Type B pancreatic cell (in vitro differentiated cells): ENCODE results near the gene ZNF592. TPM values are rescaled to one million over a fixed set of nuclear protein-coding genes. Genes with fewer than 3 reads are reported as not detected.

Experiments used
- DNase-seq: peaks from one replicate; pipeline ENCODE4 v3.0.0; 2021; ENCODE audit warnings: mixed read lengths; ENCODE audit not compliant: unreplicated experiment; ENCODE audit errors: extremely low spot score
- H3K27ac Mint-ChIP-seq: 2 replicates; pipeline ENCODE4 v1.8.0; 2021; ENCODE audit warnings: mild to moderate bottlenecking, mixed read lengths
- H3K27me3 Mint-ChIP-seq: 2 replicates; pipeline ENCODE4 v1.8.0; 2021; ENCODE audit warnings: mixed read lengths
- H3K36me3 Mint-ChIP-seq: 2 replicates; pipeline ENCODE4 v1.8.0; 2021; ENCODE audit warnings: mixed read lengths
- H3K4me1 Mint-ChIP-seq: one replicate; pipeline ENCODE4 v1.8.0; 2021; ENCODE audit warnings: mixed read lengths; ENCODE audit not compliant: unreplicated experiment
- H3K4me3 Mint-ChIP-seq: 2 replicates; pipeline ENCODE4 v1.8.0; 2021; ENCODE audit warnings: mild to moderate bottlenecking, mixed read lengths
- H3K9me3 Mint-ChIP-seq: 2 replicates; pipeline ENCODE4 v1.8.0; 2021; ENCODE audit warnings: mixed read lengths
- total RNA-seq: library from RNA; stranded (reverse); gene quantifications from 2 replicates; pipeline ENCODE4 v1.2.1, GENCODE V29; 2021; ENCODE audit warnings: low replicate concordance
- TF ChIP-seq, protein P1 (sequence below): fragments of 200-600 bp; sonication (generic); conservative IDR thresholded peaks from 2 replicates; pipeline ENCODE4 v1.5.0; 2021; ENCODE audit warnings: antibody characterized with exemption, mild to moderate bottlenecking

ZNF592 gene
- total RNA-seq, 1 donor from 2014 or later: 26.8 TPM

DNA sequence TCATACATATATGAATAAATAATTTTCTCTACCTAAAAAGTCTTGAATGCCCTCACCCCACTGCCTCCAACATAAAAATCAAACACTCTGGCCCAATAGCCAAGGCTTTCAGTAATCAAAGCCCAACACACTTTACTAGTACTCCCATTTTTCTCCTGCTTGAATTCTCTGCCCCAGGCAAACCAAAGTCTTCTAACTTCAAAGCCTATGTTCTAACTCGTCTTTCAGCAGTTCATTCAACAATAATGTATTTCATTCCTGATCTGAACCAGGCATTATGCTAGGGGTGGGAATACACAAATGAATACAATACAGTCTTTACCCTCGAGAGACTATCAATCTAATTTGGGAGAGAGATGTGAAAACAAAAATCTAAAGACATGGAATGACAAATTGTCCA is 11.4 kb upstream of the ZNF592 start:
- Mint-ChIP-seq H3K27ac (peak overlapping the region; percentile 84), H3K4me1 (peaks cover 23% of the 10 kb centered on the region), H3K9me3 (peaks cover 4% of the 10 kb centered on the region), H3K36me3 (no peaks in the 10 kb centered on the region), H3K4me3 (peak overlapping the region; percentile 32), H3K27me3 (no peaks in the 10 kb centered on the region)
- TF ChIP-seq, protein P1, sequence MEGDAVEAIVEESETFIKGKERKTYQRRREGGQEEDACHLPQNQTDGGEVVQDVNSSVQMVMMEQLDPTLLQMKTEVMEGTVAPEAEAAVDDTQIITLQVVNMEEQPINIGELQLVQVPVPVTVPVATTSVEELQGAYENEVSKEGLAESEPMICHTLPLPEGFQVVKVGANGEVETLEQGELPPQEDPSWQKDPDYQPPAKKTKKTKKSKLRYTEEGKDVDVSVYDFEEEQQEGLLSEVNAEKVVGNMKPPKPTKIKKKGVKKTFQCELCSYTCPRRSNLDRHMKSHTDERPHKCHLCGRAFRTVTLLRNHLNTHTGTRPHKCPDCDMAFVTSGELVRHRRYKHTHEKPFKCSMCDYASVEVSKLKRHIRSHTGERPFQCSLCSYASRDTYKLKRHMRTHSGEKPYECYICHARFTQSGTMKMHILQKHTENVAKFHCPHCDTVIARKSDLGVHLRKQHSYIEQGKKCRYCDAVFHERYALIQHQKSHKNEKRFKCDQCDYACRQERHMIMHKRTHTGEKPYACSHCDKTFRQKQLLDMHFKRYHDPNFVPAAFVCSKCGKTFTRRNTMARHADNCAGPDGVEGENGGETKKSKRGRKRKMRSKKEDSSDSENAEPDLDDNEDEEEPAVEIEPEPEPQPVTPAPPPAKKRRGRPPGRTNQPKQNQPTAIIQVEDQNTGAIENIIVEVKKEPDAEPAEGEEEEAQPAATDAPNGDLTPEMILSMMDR: no peak
- DNase-seq: no peak

DNA sequence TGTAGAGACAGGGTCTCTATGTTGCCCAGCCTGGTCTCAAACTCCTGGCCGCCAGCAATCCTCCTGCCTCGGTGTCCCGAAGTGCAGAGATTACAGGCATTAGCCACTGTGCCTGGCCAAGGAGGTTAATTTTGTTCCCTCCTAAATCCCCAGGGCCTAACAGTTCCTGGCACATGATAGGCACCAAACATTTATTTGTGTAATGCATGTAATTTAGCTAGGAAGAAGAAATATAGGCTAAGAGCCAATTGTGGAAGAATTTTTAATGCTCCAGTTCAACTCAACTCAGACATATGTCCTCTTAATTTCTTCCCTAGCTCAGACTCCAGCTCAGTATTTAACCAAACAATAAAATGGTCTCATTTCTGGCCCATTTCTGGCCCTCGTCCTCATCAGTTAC is 7.7 kb upstream of the ZNF592 start:
- Mint-ChIP-seq H3K9me3 (no peaks in the 10 kb centered on the region), H3K36me3 (no peaks in the 10 kb centered on the region), H3K4me1 (peaks cover 7% of the 10 kb centered on the region), H3K27me3 (no peaks in the 10 kb centered on the region), H3K4me3 (no peak overlapping the region), H3K27ac (peak overlapping the region; percentile 4)
- DNase-seq: no peak
- TF ChIP-seq, protein P1: no peak

DNA sequence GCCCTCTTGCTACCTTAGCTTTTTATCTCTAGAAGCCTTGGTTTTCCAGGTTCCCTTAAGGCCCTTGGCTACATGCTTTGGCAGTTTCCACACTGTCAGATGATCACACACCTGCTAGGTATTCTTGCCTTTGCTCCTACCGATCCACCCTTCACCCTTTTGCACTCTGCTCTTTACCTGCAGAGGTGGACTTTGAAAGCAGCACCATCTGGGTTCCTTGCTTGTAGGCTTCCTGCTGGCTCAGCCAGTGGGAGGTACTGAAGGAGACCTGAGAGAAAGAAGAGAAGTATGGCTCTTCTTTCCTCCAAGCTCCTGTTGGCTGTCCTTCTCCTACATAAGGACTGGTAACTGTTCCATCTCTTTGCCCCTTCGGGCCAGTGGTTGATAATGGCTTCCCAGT is 7.3 kb upstream of the ZNF592 start:
- no peaks in the 10 kb centered on the region for H3K9me3 Mint-ChIP-seq
- H3K36me3 Mint-ChIP-seq: no peaks in the 10 kb centered on the region
- H3K27me3 Mint-ChIP-seq: no peaks in the 10 kb centered on the region
- H3K4me1 Mint-ChIP-seq: peaks cover 7% of the 10 kb centered on the region
- TF ChIP-seq, protein P1: no peak
- no peak overlapping the region for H3K4me3 Mint-ChIP-seq
- H3K27ac Mint-ChIP-seq: peak overlapping the region; percentile 4
- DNase-seq: no peak

DNA sequence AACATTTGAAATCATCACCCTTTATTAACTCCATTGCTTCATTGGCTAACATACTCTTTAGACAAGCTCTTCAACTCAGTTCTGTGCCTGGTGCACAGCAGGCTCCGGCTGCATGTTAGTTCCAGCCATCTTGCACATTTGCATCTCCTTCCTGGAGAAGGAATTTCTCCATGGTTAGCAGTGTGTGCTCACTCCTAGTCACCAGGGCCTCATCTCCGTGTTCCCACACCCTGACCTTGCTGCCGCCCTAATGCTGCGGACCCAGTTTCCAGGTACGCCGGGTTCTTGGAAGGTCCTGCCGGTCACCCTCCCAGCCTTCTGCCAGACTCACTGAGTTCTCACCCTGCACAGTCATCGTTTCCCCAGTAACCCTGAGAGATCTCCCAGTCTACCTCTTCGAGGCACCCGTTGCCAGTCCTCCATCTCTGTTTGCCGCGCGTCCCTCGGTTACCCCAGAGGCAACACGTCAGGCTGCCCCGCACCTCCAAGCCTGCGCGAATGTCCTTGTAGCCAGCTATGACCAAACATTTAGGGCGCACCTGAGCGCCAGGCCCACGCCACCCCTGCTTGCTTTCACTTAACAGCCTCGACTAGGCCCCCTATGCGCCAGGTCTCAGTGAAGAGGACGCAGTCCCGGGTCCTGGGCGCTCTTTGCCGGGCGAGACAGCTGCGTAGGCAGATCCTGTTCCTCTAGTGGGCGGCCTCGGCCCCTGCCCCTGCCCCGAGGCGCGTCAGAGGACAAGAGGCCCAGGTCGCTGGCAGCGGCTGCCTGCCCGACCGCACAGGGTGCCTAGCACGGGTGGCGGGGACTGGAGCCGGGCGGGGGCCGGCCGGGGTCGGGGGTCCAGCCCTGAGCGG is 747 bp upstream of the ZNF592 start:
- peaks cover 34% of the 10 kb centered on the region for H3K4me1 Mint-ChIP-seq
- peak; percentile 84 for DNase-seq
- H3K27me3 Mint-ChIP-seq: no peaks in the 10 kb centered on the region
- H3K4me3 Mint-ChIP-seq: peak overlapping the region; percentile 95
- H3K36me3 Mint-ChIP-seq: peaks cover 16% of the 10 kb centered on the region
- peak overlapping the region; percentile 97 for H3K27ac Mint-ChIP-seq
- TF ChIP-seq, protein P1: peak; percentile 18
- no peaks in the 10 kb centered on the region for H3K9me3 Mint-ChIP-seq

DNA sequence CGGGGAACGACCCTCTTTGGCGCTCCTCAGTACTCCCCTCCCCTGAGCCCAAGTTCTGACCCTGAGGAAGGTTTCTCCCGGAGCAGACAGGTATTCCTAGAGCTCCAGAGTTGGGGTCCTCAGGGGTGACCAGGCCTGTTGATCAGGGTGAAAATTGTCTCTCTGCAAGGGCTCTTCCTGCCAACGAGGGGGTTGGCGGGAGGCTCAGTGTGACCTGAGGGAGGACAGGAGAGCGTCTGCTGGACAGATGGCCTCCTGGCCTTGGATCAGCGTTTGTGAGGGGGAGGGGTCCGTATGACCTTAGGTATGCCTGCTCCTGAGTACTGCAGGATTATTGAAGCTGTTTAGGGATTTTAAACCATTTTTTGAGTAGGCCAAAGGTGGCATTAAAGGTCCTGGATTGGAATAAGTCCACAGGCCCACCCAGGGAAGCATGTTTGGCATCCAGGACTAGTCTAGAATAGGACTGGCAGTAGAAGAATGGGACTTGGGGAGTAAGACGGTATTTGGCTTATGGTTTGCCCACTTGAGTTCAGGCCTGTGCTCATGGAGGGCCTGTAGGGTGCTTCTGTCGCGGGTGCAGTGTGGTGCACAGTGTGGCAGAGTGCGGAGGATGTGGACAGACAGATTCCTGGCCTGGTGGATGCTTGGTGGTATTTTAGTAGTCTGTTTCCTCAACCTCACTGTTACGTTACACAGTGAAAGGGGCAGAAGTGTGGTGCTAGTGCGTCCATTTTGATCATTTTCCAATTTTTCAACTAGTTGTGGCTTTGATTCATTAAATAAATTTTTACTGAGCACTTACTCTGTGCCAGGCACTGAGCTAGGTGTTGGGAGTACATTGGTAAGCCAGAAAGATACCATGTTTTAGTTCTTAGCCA is 959 bp downstream of the ZNF592 start:
- Mint-ChIP-seq H3K9me3 (no peaks in the 10 kb centered on the region), H3K4me3 (peak overlapping the region; percentile 97), H3K4me1 (peaks cover 46% of the 10 kb centered on the region), H3K36me3 (peaks cover 25% of the 10 kb centered on the region), H3K27me3 (no peaks in the 10 kb centered on the region), H3K27ac (peak overlapping the region; percentile 96)
- TF ChIP-seq, protein P1: peak; percentile 49
- DNase-seq: no peak
